Measurements from ENCODE around the gene CLSTN2.

CLSTN2 gene

DNA sequence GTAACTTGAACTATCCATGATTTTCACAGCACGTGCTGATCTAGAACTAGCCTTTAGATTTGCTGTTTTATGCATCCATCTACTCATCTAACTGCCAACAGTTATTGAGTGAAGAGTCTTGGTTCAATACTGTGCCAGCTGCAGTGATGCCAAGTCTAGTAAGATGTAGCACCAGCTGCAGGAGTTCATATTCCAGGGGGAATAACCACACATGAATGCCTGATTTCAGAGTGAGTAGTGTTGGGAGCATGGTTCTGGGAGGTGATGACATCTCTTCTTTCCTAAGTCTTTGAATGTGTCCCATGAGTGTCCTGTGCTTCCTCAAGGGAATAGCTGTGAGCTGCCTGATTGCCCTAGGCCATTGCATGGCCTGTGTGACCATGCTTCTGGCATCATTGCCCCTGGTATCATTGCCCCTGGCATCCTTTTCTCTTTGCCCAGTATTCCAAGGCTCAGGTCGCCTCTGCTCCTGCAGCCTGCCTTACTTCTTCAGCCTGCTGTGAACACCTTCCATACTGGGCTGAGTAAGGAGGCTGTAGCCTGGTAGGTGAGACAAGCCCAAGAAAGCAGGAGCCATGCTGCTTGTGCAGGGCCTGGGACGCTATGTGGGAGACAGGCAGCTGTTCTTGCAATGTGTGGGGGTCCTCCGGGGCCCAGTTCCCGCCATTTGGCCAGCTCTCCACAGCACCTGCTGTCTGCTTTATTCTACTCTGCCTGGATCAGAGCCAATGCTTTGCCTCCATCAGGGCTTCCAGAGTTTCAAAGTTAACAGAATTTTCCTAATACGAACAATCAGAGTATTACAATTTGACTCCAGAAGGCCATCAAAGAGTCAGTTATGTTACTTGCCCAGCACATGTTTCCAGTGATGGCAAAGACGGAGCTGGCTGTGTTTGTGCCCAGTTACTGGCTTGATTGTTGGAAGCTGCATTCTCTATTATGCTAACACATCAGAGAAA lies 73.2 kb downstream of the CLSTN2 start:
- no peak for FAIRE-seq

DNA sequence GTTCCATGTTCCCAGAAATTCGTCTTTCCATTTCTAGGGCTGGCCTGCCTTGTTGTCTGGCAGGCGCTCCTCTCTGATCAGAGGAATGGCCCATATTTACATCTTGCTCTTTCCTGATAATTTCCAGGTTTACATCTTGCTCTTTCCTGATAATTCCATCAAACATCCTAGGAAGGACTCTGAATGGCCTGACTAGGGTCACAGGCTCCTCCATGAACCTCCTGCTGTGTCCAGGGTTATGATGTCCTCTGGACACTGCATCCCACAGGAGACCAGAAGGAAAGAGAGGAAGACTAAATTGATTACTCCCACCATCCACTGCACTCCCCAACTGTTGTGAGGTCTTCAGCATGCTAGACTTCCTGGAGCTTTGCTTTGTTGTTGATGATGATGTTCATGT lies 75.4 kb downstream of the CLSTN2 start:
- no peak for FAIRE-seq

DNA sequence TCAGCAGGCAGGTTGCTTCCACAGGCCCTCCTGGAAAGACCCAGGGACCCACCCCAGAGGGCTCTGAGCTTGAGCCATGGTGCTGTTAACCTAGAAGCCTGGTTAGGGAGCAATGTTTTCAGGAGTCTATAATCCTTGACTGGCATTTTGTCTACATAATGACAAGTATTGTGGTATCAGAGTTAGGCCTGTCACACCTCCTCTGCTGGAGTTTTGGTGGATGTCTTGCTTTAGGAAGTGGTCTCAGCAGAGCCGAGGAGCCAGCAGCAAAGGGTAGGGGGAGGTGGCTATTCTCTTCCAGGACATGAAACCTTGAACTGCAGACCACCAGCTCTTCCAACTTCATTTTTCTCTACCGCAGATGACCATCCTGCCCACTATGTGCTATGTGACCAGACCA lies 76.1 kb downstream of the CLSTN2 start:
- no peak for FAIRE-seq

DNA sequence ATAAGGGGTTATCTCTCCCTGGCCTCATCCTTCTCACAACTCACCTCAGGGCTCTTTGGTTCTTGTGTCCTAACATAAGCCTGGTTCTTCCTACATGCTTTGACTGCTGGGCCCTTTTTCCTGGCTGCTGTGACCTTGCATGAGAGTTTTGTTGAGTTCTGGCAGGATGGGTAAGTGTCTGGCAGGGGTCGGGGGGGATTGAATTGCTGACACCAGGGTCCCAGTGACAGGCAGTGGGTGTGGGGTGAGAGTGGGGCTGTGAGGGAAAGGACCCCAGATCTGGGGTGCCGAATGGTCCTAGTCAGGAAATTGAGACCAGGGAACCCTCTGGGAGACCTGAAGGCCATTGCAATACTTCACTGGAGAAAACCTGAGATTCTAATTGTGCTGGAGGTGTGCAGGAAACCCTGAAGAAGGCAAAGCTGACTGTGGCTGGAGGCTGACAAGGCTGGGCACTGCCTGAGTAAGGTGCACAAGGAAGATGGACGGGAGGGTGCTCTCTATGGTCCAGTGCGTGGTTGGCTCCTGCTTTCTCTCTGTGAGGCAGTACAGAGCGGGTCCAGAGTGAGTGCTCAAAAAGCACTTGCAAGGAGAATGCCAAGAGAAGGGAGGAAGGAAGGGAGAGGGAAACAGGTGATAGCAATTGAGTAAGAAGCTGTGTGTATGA lies 76.8 kb downstream of the CLSTN2 start:
- FAIRE-seq, result no peak

DNA sequence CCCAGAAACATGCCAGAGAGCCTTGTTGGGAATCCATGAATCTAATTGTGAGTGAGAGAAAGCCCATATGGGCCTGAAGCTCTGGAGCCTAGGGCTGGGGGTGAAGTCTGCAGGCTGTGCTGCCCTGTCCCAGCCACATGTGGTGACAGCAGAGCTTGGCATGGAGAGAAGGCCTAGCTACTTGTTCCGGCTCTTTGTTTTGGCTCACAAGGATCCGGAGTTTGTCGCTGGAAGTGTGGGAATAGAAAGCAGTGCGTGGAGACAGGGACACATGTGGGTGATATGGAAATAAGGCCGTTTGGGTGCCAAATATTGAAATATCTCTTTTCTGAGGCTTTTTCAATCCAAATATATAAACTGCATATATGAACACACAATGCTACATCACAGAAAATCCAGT lies 78.2 kb downstream of the CLSTN2 start:
- FAIRE-seq, result no peak

DNA sequence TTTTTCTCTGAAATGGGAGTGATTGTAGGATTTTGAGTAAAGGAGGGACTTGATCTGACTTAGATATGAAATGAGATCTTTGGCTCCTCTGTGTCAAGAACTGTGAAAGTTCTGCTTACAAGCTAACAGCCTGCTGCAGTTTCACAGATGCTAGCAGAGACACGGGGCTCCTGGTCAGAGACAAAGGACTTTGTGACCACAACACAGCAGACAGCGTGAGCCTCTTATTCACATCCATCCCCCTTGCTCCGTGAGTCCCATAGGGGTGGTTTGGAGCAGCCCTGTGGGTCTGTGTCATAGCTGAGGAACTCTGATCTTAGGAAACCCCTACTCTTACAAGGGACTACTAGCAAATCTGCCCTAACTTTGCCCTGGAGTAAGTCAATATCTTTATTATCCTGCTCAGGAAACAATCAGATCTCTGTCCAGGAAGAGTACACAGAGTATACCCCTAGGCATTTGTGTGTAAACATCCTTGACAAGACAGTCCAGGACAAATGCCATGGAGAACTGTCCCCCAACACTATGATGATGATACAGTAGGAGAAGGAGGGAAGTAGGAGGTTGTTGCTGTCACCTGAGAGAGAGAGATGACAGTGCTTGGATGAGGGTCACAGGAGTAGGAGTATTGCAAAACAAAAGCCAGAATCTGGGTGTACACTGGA lies 80.0 kb downstream of the CLSTN2 start:
- FAIRE-seq, result no peak

DNA sequence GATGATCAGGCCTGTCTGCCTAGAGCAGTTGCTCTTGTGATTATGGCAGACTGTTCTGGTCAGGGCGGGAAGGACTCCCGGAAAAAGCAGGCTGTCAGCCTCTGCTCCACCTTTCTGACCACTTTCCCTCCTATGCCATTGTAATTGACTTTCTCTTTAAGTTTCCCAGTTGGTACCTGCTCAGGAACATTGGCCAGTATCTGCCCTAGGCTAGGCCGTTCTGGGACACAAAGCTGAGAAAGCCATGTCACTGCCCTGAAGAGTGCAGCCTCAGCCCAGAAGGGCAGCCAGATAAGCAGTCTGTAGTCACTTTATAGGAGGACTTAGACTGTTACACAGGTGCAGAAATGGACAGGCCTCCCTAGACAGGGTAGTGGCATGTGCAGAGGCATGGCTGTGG lies 80.8 kb downstream of the CLSTN2 start:
- no peak for FAIRE-seq

DNA sequence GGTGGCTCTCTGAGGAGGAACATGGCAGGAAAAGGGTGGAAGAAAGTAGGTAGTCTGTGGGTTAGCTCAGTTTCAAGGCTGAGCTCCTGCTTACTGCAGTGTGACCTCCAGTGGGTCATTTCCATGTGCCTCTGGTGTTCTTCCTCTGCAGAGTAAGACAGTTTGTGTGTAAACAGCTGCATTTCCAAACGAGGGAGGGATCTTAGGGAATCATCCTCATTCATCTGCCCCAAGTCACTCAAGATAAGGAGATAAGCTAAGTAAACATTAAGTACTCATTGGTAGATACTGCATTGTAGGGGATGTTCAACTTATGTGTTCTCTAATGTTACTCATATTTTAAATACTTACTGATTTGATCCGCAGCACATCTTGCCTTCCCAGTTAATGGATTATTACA lies 83.6 kb downstream of the CLSTN2 start:
- FAIRE-seq, result no peak

DNA sequence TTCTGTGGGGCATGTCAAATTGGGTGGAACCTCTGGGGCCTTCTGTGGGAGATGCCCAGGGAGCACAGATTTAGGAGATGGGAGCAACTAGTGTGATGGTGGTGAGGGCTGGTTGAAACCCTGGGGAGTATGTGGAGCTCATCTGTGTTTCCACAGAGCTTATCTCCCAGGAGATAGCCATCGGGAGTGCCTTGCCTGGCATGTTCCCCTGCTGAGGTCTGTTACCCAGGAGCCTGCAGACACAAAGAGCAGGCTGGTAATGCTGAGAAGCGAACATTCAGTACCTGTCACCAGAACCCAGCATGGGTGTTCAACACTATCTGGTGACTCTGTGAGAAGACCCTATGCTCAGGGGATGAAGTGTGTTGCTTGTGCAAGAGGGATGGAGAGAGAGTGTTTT lies 85.0 kb downstream of the CLSTN2 start:
- FAIRE-seq, result no peak

DNA sequence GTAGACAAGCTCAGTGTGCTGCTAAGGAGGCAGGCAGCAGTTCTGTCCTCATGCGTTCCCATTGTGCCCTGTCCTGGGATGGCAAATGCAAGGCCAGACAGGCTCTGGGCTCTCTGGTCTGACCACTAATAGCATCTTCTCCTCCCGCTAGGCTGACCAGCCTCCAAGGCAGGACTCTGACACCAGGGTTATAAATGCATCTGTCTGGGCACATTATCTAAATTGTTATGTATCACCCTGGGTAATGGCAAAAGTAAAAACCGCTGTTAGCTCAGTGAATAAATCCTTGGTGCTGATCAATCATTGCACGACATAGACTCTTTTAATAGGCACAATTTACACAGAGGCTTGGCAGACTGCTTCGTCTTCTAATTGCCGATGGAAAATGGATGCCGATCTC lies 85.6 kb downstream of the CLSTN2 start:
- FAIRE-seq, result no peak

DNA sequence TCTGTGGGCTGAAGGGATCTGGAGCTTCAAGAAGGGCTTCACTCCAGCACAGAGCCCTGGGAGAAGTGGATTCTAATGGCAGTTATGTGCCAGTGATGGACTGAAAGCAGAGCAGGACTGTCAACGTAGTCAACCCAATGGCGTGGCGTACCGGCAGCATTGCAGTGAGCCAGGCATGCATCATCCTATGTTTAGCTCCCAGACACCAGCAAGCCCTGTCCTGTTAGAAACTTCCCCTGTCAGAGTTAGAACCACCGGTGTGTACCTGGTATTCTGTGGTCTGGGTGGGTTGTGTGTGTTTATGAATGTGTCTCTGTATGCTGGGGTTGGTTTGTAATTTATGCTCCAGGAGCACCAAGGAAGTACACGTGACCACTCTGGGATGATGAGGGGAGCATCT lies 86.3 kb downstream of the CLSTN2 start:
- FAIRE-seq, result no peak

DNA sequence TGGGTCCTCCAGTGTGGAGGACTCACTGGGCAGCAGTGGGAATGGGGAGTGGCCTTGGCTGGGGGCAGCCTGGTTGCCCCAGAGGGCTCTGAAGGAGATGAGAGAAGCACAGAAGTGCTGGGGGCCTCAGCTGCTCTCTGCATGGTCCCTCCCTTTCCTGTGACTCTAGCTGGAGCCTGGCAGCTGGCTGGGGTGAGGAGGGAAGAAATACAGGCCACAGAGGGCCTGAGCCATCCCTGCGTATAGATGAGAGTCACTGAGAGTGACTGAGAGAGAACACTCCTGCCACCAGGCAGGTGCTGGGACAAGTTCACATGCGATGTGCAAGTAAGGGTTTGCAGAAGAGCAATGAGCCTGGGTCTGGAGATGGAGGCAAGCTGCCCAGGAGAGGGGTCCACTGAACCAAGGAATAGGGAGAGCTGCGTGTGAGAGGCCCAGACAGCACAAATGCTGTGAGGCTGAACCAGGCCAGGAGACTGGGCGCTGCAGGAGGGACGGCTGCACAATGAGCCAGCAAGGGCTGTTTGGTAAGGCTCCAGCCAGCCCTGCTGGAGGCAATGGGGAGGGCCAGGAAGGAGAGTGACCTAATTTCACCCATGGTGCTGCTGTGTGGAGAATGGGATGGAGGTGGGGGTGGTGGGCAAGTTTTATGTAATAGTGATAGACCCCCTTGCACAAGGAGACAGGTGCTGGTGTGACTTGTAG lies 87.2 kb downstream of the CLSTN2 start:
- no peak for FAIRE-seq

DNA sequence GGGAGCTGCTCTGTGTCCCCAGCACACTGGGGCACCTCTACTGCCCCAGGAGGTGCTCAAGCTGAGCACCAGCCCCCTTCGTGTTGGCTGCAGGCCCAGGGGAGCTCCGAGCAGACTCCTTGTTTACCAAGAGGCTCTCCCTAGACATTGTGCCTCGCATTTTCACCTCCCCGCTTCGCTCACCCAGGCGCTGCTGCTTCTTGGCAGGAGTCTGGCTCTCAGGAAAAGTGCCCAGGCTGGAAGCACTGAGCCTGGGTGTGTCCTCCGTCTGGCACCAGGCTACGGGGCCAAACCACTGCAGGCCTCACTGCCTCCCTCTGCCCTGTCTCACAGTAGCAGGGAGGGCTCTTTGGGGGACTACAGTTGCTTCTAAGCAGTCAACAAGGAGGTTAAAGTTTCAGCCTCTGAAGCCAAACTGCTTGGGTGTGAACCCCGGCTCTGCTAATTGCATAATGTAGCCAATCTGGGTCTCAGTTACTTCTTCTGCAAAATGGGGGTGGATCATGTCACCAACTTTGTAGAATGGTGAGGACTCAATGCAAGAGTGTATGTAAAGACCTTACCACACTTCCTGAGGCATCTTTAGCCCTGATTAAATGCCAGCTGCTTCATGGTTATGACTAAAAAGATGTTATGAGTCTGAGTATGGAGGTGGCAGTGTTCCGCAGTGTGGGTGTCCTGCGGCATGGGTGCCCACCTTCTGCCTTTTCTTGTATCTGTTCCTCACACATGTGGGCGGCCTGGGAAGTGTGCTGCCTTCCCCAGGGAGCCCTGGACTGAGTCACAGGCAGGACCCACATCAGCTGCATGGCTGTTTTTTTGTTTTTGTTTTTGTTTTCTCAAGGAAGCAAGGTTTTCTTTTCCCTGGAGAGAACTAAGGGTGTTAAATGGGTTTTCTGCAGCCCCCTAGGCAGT lies 88.9 kb downstream of the CLSTN2 start:
- no peak for FAIRE-seq

DNA sequence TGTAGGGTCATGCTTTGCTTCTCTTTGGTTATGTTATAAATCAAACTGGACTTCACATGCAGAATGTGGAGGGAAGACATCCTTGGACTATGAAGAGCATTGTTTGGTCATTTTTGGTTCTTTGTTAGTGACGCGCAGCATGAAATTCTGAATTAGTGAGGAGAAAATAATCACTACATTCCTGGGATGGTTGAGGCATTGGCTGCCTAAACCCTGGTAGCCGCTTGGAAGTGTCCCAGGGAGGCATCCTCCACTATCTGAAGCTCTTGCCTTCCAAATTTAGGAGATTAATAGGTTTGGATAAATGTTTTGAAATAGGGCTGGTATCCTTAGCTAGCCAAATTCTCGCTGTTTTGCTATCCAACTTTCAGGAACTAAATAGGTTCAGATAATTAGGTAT lies 96.2 kb downstream of the CLSTN2 start:
- no peak for FAIRE-seq

DNA sequence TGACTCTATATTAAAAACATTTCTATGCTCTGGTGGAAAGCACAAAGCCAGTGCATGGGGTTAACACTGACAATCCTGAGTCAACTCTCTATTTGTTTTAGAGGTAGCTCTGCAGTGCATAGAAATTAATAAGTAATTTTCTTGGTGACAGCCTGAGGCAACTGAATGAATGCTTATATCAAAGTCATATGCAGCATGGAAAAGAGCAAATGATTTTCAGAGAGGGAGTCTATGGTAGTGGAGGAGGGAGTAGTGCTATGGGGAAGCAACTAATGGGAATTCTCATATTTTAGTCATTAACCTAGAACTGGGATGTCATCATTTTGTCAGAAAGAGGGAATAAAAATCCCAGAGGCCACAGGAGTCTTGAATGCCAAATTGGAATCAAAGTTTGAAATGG lies 99.1 kb downstream of the CLSTN2 start:
- no peak for FAIRE-seq

DNA sequence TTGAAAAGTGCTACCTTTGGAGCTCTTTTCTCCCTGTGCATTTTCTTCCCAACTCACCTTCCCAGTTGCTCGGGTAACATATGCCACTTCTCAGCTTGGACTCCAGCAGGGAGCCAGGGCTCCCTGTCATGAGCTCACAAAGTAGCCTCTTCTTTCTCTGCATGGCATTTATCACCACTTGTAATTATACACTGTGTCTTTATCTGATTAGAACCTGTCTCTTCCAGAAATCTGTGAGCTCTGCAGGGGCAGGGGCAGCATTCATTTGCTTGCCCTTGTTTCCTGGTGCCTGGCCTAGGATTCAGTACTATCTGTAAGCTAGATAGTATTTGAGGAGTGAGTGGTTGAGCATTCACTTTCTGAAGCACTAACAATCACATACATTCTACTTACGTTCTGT lies 100.9 kb downstream of the CLSTN2 start:
- no peak for FAIRE-seq

DNA sequence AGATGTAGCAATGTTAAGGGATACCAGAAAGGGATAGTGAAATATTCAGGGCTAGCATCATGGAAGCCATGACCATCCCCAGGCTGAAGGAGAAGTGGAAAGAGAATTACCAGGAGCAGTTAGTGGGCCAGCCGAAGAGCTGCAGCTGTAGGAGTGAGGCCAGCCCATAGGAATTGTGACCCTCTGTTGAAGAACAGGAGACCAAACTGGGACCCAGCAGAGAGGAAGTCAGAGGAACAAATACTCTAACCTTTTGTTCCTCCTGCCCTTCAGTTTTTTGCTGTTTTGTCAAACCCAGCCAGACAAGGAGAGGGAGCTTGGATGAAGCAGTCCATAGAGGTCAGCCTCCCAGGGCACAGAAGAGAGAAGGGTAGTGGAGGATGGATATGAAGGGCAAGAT lies 115.4 kb downstream of the CLSTN2 start:
- FAIRE-seq, result no peak

DNA sequence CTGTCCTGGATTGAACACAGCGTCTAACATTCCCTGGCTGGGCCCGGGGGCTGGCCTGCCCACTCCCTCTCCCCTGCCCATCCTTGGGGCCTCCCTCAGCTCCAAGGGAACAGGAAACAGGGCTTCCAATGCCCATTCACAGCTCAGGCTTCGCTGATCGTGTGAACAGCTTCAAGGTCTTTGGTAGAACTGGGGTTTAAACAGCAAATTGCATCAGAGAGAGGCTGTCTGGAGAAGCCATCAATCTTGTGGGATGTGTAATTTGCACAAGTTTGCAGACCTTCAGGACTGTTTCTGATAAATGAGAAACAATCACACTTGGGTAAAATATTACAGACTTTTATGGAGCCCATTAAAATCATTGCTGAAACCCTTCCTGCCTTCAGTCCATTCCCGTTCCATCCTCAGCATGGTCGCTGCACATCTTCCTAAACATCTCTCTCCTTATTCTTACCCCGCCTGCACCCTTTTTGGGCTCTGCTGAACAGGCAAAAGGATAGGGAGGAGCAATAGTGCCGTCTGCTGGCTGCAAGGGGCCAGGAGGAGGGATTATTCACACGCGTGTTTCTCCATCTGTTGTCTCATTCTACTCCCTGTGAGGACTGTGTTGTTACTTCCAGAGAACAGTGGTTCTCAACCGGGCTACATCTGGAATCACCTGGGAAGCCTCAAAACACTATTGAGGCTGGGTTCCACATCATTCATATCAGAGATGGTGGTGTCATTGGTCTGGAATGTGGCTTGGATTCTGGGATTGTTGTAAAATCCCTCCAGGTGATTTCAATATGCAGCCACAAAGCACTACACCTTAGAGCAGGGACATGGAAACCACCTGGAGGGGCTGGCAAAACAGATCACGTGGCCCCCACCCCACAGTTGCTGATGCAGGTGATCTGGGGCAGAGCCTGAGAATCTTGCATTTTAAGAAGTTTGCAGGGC lies 116.3 kb downstream of the CLSTN2 start:
- no peak for FAIRE-seq

DNA sequence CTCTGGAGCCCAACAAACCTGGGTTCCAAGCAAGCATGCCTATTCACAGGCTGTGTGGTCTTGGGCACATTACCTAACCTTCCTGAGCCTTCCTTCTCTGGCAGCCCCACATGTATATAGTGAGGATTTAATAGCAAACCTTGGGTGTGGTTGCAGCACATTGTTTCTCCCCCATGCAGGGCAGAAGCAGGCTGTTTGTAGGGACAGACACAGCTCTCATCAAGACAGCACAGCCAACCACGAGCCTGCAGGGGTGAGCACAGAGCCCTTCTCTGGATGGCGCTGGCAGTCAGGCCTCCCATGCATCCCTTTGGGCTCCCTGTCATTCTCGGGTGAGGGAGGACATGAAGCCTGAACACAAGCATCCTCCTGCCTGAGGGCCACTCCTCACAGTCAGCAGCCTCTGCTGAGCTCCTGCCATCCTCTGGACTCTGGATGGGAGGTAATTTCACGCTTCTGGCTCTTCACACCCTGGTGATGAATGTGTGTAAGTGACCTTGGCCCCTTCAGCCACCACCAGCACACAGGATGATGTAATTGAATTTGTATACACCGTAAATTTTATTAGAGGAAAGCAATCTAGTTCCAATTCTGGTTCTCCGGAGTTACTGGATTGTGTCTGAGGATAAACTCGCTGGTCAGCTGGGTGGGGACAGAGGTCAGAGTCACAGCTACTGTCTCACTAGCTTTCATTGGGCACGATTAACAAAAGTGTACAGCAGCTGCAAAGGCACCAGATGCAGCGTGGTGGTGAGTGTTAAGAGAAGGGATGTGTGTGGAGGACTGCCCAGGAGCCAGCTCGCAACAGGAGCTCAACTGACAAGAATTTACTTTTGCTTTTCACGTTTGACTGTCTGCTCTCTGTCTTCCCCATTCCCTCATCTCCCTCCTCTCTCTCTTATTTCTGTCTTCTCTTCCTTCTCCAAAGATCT lies 118.1 kb downstream of the CLSTN2 start:
- FAIRE-seq, result no peak

DNA sequence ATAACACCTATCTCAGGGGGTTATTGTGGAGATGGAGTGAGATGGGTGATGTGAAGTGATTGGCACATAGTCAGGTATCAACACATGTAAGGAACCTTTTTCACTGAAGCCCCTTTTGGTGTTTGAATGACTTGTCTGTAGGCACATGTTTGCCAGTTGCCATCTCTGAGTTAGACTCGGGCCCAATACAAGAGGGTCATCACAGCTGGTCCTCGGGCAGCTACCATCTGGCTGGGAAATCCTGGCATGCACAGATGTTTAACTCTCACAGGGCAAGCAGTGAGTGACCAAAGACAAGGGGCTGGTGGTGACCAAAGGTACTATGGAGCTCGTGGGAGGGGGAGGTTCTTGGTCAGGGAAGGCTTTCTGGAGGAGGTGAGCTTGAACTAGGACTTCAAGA lies 118.8 kb downstream of the CLSTN2 start:
- no peak for FAIRE-seq
